ENCODE measurements around the gene EFCAB6. TPM values are rescaled to one million over a fixed set of nuclear protein-coding genes. Genes with fewer than 3 reads are reported as not detected.

Gene EFCAB6
- total RNA-seq, 1 experiment from 2014 or later = 2.9 TPM

- Histone ChIP-seq H3K9me3 (no peaks in the 10 kb centered on the region), H3K4me3 (no peak overlapping the region), H3K27me3 (no peaks in the 10 kb centered on the region), H3K36me3 (no peaks in the 10 kb centered on the region)
- no peak for DNase-seq
Measured at GRCh38 chr22:43533156-43533530, 279.0 kb downstream of the EFCAB6 start.

DNA sequence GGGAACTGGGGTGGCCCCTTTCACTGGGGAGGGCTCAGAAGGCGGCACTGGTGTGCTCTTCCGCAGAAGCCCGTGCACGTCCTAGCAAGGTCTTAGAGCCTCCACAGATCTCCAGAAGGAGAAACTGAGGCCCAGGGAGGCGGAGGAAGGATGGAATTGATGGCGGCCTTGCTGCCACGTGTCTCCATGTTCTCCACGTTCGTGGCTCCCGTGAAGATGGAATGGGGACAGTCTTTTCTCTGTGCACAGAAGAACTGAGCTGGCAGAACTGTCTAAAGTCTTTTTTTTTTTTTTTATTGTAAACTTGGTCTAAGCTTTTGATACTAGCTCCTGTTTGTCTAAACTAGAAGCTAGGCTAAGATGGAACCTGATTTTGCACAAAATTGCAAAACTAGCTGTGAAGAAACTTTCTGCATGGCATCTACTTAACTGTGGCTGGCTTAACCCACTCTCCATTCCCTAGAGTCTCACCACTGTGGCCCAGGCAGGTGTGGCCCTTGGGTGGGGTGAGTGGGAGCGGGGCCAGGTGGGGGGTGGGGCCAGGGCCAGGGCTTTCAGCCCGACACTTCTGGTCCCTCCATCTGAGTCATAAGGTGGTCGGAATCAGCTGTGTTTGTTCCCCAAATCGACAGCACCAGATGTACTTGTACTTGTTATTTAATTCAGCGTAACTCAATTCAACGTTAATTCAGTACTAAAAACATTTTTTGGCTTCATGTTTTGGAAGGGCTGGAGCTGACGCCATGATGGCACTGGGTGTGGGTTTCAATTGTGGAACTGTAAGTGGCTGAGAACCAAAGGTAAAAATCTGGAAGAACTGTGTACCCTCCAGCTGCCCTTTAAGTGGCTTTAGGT, 279.6 kb downstream of the EFCAB6 start:
- H3K4me3 ChIP-seq = no peak overlapping the region
- H3K9me3 ChIP-seq = no peaks in the 10 kb centered on the region
- DNase-seq = no peak
- H3K27me3 ChIP-seq = no peaks in the 10 kb centered on the region
- H3K36me3 ChIP-seq = no peaks in the 10 kb centered on the region

DNA sequence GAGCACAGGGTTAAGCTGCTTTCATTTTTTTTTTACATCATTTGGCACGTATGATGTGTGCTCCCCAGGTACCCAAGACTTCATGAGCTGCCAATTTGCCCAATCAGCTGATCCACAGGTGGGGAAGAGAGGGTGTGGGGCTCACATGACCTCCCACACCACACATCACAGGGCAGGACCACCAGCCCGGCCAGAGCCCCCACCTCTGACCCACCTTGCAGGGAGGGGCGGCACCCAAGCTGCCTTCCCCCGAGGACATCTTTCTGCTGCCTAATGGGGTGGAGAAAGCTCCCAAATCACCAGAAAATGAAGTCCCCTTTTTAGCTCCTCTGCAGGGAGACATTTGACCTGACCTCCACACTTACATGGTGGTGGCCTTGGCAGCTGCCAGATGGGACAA, 280.5 kb downstream of the EFCAB6 start:
- Histone ChIP-seq H3K27me3 (no peaks in the 10 kb centered on the region), H3K36me3 (no peaks in the 10 kb centered on the region), H3K4me3 (no peak overlapping the region), H3K9me3 (no peaks in the 10 kb centered on the region)
- DNase-seq = no peak

DNA sequence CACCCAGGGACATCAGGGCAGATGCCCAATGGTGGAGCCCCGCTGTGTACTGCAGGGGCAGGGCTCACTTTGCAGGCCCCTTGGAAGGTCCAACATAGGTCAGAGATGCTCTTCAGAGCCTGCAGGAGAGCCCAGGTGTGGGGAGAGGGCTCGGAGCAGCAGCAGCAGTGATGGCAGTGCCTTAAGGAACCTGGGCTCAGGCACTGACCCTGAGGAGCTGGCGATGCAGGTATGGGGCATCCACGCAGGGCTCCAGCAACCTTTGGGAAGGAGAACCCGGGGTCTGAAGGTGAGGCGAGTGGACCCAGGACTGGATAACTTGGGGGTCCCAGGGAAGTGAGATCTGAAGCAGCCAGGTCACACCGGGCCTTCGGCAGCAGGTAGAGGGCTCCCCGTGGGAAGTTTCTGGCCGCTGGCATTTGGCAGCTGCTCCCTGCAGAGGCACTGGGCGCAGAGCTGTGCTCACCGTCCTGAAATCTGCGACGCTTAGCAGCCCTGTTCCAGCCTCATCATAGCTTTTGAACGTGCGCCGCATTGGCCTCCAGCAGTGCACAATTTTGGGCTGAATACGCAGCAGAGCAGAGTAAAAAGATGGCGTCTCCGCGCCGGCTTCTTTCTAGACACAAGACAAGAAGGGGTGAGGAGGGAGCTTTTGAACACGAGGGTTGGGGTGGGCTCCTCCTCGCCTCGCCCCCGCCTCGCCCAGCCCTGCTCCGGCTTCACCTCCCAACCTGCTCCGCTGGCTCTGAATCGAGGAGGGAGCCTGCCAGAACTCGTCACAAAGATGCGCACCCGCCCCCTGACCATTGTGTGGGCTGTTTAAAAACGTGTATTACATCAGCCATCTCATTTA, 281.5 kb downstream of the EFCAB6 start:
- no peaks in the 10 kb centered on the region for H3K9me3 ChIP-seq

GRCh38 chr22:43529934-43530333, 282.2 kb downstream of the EFCAB6 start:
- H3K9me3 ChIP-seq = no peaks in the 10 kb centered on the region
- H3K27me3 ChIP-seq = no peaks in the 10 kb centered on the region
- DNase-seq = no peak
- no peaks in the 10 kb centered on the region for H3K36me3 ChIP-seq
- H3K4me3 ChIP-seq = no peak overlapping the region

More for the DNA sequence above, 281.5 kb downstream of the EFCAB6 start:
- no peak for DNase-seq
- Histone ChIP-seq H3K27me3 (no peaks in the 10 kb centered on the region), H3K36me3 (no peaks in the 10 kb centered on the region), H3K4me3 (no peak overlapping the region)

DNA sequence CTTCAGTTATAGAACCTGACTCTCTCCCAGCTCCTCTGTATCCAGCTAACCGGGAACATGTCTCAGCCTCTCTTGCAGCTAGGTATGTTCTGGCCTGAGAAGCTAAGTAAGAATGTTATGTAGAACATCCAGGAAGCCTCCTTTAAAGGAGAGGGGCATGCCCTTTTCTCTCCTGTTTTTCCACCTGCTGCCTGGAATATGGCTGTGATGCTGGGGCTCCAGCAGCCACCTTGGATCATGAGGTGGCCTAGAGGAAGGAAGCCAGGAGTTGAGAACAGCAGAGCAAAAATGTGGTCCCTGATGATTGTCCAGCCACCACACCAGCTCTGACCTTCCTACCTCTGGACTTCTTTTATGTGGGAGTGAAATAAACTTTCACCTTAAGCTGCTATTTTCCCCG, 282.6 kb downstream of the EFCAB6 start:
- no peaks in the 10 kb centered on the region for H3K9me3 ChIP-seq
- H3K4me3 ChIP-seq = no peak overlapping the region
- DNase-seq = no peak
- no peaks in the 10 kb centered on the region for H3K36me3 ChIP-seq
- no peaks in the 10 kb centered on the region for H3K27me3 ChIP-seq

DNA sequence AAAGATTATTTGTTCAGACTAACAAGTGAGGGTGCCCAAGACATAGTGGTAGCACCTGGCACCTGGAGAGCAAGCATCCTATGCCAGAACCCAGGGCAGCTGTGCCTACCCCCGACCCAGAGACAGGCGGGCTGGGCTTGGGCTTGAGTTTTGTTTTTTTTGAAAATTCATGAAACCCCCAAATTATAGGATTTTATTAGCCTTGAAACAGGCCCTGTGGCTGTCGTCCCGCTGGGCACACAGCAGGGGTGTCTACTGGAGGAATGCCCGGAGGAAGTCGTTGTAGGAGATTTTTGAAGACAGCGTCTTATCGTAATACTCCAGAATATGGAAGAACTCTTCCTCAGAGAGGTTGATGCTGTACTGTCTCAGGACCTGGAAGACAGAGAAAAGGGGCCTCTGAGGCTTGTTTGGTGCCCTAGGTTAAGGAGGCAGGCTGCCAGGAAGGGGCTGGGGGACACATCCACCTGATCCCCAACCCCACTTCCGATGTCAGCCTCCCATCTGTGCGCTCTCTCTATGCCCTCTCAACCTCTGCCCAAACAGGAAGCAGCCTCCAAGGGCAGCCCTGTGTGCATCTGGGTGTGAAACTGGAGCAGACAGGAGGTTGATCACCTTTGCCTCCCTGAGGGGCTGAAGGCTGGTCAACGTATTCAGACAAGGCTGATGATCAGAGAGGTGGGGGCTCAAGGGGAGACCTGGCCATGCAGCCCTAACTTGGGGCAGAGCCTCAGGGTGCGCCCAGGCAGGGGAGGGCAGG, 283.3 kb downstream of the EFCAB6 start:
- no peaks in the 10 kb centered on the region for H3K27me3 ChIP-seq
- DNase-seq = no peak
- H3K9me3 ChIP-seq = no peaks in the 10 kb centered on the region
- no peaks in the 10 kb centered on the region for H3K36me3 ChIP-seq
- no peak overlapping the region for H3K4me3 ChIP-seq

DNA sequence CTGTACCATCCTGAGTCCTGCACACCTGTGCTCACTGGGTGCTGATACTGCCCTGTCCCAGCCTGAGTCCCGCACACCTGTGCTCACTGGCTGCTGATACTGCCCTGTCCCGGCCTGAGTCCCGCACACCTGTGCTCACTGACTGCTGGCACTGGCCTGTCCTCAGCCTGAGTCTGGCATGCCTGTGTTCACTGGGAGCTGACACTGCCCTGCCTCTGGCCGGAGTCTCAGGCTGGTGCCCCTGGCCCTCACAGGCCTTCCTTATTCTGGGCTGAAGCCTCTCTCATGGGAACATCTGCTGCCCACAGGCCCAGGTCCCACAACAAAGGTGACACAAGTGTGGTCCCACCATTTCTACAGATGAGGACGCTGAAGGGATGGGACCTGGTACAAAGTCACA, 285.2 kb downstream of the EFCAB6 start:
- H3K4me3 ChIP-seq = no peak overlapping the region
- H3K36me3 ChIP-seq = no peaks in the 10 kb centered on the region
- no peaks in the 10 kb centered on the region for H3K9me3 ChIP-seq
- no peak for DNase-seq
- no peaks in the 10 kb centered on the region for H3K27me3 ChIP-seq

DNA sequence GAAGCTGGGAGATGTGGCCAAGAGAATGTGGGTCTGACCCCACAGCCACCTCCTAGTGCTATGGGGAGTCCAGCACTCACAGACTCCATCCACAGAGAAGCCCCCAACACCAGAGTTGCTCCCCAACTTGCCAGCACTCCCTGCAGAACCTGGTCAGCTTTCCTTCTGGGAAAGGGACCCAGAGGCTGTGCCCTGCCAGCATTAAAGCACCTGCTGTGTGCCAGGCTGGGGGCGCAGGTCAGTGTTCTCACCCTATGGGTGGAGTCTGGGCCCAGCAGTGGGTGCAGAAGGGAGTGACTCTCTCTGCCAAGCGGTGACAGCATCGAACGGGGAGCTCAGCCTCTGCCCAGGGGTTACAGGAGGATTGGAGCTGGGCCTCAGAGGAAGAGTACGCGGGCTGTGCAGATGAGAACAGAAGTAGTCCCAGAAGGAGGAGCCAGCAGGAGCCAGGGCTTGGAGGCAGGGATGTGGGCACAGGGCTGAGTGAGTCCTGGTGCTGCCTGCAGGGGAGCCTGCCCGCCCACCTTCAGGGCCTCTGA, 285.9 kb downstream of the EFCAB6 start:
- Histone ChIP-seq H3K36me3 (no peaks in the 10 kb centered on the region), H3K27me3 (no peaks in the 10 kb centered on the region), H3K9me3 (no peaks in the 10 kb centered on the region), H3K4me3 (no peak overlapping the region)
- DNase-seq = no peak

GRCh38 chr22:43521716-43522115, 290.4 kb downstream of the EFCAB6 start:
- H3K27me3 ChIP-seq = no peaks in the 10 kb centered on the region
- no peak overlapping the region for H3K4me3 ChIP-seq
- H3K36me3 ChIP-seq = no peaks in the 10 kb centered on the region
- no peak for DNase-seq
- H3K9me3 ChIP-seq = no peaks in the 10 kb centered on the region

GRCh38 chr22:43520632-43521039, 291.5 kb downstream of the EFCAB6 start:
- no peak overlapping the region for H3K4me3 ChIP-seq
- no peaks in the 10 kb centered on the region for H3K36me3 ChIP-seq
- no peaks in the 10 kb centered on the region for H3K9me3 ChIP-seq
- H3K27me3 ChIP-seq = no peaks in the 10 kb centered on the region
- no peak for DNase-seq

- DNase-seq = peak; percentile 22
- Histone ChIP-seq H3K9me3 (no peaks in the 10 kb centered on the region), H3K4me3 (no peak overlapping the region), H3K36me3 (no peaks in the 10 kb centered on the region), H3K27me3 (no peaks in the 10 kb centered on the region)
Measured at GRCh38 chr22:43516996-43517635, 295.0 kb downstream of the EFCAB6 start.

GRCh38 chr22:43516386-43516785, 295.7 kb downstream of the EFCAB6 start:
- Histone ChIP-seq H3K4me3 (no peak overlapping the region), H3K9me3 (no peaks in the 10 kb centered on the region), H3K36me3 (no peaks in the 10 kb centered on the region), H3K27me3 (no peaks in the 10 kb centered on the region)
- DNase-seq = no peak

GRCh38 chr22:43515902-43516301, 296.2 kb downstream of the EFCAB6 start:
- H3K4me3 ChIP-seq = no peak overlapping the region
- DNase-seq = no peak
- H3K9me3 ChIP-seq = no peaks in the 10 kb centered on the region
- H3K27me3 ChIP-seq = no peaks in the 10 kb centered on the region
- no peaks in the 10 kb centered on the region for H3K36me3 ChIP-seq

GRCh38 chr22:43515411-43515810, 296.7 kb downstream of the EFCAB6 start:
- no peak for DNase-seq
- no peaks in the 10 kb centered on the region for H3K9me3 ChIP-seq
- no peak overlapping the region for H3K4me3 ChIP-seq
- H3K36me3 ChIP-seq = no peaks in the 10 kb centered on the region
- H3K27me3 ChIP-seq = no peaks in the 10 kb centered on the region

DNA sequence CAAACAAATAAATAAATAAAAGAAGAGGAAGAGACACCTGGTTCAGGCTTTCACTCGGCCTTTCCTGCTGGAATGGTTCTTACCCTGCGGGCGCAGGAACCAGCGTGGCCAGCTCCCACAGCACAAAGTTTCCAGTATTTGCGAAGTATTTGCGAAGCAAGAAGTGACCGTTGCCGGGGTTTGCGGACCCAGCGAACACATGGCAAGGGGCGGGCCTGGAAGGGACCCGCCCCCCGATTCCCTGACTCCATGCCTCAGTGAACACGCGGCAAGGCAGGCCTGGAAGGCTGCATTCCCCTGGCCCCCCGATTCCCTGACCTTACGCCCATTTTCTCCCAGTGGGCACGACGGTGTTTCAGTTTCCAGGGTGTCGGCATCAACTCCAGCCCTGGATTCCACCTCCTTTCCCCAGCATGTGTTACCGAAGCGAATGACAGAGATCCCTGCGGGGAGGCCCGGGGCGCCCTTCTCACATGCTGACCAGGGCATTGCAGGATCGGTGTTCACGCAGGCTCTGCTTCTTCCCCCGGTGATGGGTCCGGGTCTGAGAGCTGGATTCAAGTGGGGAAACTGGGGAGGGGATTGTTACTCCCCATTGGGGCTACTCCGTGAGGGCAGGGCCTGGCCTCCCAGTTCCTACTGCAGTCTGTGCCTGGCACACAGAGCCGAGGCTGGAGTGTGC, 297.5 kb downstream of the EFCAB6 start:
- H3K27me3 ChIP-seq = no peaks in the 10 kb centered on the region
- no peaks in the 10 kb centered on the region for H3K36me3 ChIP-seq
- DNase-seq = no peak
- H3K4me3 ChIP-seq = no peak overlapping the region
- no peaks in the 10 kb centered on the region for H3K9me3 ChIP-seq
